GM18909 (cell line): Measurements from ENCODE around the gene FIGNL2.
"Not testable (repeated sequence)": the region's sequence is repeated elsewhere in the genome, so short reads cannot be mapped to it uniquely, and the experiment has no call there.

Experiments used
- ATAC-seq: cut with Tn5 transposase; IDR thresholded peaks from one replicate; pipeline ENCODE4 v1.9.1; 2021; ENCODE audit warnings: mild to moderate bottlenecking; ENCODE audit not compliant: unreplicated experiment, poor library complexity

The FIGNL2 gene

GRCh38 chr12:51837286-51837685, 11.2 kb downstream of the FIGNL2 start:
- no peak for ATAC-seq

DNA sequence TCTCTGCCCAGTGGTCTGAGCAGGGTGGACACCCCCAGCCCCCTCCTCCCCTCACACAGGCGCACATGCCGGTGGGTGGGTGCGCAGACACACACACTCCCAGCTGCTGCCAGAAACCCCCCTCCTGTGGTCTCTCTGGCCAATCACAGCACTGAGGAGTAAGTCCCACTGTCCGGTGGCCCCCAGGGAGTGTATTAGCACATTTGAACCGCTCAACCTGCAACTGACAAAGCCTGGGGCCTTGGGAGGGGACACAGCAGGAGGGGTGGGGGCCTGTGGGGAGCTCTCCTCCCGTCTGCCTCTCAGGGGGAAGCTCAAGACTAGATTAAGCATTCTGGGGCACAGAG, 11.7 kb downstream of the FIGNL2 start:
- no peak for ATAC-seq

DNA sequence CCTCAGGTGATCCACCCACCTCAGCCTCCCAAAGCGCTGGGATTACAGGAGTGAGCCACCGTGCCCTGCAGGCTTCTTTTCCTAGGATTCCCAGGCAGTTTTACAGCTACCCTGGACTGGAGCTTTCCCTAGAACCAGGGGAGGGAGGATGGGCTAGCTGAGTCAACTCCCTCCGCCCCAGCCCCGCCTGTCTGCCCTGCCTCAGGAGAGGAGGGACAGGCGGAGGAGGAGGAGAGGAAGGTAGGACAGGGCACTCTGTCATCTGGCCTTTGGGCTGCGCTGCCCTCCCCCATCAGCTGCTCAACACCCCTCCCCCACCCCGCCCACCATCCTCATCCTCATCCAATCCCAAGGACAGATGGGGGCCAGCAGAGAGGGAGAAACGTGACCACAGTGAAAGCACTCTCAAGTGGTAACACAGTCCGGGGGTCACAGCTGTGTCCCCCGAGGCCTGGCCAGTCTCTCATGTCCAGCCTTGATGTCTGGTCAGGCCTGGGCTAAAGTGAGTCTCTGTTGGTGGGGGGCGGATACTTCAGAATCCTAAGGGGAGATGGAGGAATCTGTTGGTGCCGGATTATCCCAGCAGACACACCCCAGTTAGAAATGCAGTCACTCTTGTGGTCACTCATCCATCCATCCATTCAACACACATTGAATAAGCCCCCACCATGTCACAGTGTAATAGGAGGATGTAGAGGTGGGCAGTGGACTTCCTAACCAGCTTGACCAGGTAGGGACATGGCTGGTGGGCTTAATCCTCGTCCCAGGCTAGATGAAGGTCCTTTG, 12.3 kb downstream of the FIGNL2 start:
- no peak for ATAC-seq

DNA sequence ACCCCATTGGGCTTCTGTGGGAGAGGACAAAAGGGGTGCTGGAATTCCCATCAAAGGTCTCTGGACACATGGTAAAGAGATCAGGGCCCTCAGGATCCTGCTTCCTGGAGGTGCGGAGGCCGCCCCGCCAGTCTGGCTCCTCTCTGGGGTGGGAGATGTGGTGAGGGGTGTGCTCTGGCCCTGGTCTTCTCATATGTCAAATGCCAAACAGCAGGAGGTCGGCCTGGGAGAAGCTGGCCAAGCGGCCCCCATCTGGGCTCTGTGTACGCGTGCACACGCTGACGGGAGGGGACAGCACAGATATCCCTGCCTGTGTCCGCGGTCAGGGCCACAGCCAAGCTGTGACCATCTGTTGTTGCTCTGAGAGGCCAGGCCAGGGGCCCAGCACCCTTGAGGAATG, 14.1 kb downstream of the FIGNL2 start:
- ATAC-seq = no peak

DNA sequence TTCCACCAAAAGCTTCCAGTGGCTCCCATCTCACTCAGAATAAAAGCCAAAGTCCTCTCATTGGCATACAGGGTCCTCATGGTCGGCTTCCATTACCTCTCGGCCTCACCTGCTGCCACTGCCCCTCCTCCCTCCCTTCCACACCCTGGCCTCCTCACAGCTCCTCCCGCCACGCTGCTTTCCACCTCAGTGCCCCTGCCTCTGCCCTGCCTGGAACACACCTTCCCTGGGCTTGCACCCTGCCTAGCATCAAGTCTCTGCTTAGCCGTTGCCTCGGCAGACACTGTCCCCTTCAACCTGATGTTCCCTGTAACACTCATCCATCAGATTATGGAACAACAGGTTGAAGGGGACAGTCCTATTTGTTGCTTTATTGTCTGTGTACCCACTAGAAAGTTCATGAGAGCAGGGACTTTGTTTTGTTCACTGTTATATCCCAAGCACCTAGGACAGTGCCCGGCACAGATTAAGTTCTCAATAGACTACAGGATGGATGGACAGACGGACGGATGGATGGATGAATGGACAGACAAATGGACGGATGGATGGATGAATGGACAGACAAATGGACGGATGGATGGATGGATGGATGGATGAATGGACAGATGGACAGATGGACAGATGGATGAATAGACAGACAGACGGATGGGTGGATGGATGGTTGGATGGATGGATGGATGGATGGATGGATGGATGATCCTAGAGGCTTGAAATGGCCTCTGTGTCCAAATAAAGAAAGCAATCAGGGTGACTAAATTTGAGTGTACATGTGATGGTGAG, 14.9 kb downstream of the FIGNL2 start:
- no peak for ATAC-seq

GRCh38 chr12:51832354-51833107, 16.0 kb downstream of the FIGNL2 start:
- no peak for ATAC-seq

GRCh38 chr12:51831817-51832216, 16.7 kb downstream of the FIGNL2 start:
- not testable (repeated sequence) for ATAC-seq

DNA sequence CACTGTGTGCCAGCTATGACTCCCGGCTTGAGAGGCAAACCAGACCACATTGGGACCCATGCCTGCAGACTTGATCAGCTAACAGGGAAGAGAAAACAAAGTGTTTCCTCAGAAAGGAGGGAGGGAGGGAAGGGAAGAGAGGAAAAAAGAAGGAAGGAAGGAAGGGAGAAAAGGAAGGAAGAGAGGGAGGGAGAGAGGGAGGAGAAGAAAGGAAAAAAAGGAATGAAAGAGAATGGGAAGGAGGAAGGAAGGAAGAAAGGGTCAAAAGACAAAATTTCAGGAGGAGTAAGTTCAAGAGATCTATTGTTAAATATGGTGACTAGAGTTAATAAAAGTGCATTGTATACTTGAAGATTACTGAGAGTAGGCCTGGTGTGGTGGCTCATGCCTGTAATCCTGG, 18.9 kb downstream of the FIGNL2 start:
- no peak for ATAC-seq

GRCh38 chr12:51829011-51829481, 19.5 kb downstream of the FIGNL2 start:
- ATAC-seq = no peak

DNA sequence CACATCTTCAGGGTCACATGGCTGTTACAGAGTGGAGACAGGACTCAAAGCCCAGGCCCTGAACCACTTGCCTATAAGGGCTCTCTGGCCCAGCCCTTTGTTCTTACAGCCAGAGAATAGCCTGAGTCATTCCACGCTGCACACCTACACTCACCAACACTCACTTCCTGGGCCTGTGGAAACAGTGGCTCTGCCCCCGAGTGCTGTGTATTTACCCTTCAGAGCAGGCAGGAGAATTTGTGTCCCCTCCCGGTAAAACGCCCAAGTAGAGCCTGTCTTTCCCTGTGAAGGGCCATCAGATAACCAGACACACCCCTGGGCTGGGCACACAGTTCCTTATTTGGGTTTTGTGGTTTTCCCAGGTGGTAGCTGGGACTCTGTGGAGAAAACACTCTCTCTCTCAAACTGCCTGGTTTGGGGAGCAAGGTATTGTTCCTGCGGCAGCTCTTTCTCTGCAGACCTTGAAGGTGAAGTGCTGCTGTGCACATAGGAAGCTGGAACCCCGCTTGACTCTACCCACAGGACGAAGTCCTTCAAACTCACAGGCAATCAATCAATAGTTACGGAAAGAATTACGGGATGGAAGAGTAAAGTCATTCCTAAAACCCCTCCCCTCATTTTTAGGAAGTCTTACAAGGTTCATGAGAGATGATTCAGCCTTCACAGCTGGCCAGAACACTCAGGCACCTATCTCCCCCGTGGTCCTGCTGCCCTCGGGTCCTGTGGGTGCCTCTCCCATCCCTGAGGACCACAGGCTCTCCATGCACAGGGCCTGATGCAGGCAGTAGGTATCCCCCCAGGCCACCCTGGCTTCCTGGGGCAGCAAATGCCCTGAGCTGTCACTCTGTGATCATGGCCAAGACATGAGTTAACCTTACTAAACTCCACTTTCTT, 20.3 kb downstream of the FIGNL2 start:
- no peak for ATAC-seq

GRCh38 chr12:51826881-51827280, 21.6 kb downstream of the FIGNL2 start:
- ATAC-seq = no peak

GRCh38 chr12:51825216-51825615, 23.3 kb downstream of the FIGNL2 start:
- ATAC-seq = no peak

DNA sequence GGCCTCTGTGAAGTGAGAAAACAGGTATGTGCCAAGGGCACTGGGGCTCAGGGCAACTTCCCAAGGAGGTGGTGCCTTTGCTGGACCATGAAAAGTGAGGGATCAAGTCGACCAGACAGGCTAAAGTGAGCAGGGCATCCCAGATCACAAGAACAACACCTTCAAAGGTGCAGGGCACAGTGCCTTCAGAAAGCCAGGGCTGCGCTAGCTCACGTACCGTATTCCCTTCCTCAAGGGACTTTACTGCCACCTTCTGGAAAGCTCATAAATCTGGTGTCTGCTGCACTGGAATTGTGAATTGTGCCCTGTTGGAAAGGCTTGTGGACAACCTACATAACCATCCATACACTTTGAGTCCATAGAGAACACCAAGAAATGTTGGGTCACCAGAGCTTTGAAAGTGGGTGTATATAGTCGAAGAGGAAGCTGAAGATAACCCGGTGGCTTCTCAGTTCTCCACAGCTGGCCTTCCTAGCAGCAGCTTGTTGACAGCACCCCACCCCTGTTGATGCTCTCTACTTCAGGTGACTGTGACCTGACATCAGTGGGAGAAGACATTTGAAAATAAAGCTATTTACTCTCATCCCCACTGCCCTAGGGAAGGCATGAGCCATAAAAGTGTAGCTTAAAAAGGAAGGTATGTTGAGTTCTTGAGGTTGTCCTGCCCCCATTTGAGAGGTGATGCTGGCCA, 24.5 kb downstream of the FIGNL2 start:
- ATAC-seq = no peak

DNA sequence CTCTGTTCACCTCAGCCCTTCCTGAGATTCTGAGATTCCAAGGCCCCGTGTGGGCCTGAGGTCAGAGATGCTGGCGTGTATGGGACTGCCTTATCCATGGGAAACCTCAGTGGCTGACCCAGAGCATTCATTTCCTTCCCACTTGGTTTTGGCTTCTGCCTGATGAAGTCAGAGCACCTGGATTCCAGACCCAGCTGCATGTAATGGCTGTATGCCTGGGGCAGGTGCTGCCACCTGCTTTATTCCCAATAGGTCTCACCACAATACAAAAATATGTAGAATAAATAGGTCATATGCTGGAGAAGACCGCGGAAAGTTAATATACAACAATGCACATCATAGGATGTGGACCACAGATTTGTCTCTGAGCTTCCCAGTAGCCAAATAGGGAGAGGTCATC, 25.6 kb downstream of the FIGNL2 start:
- no peak for ATAC-seq

- ATAC-seq = no peak
Observed at GRCh38 chr12:51822261-51822616, 26.3 kb downstream of the FIGNL2 start.

GRCh38 chr12:51821440-51822260, 26.9 kb downstream of the FIGNL2 start:
- no peak for ATAC-seq

DNA sequence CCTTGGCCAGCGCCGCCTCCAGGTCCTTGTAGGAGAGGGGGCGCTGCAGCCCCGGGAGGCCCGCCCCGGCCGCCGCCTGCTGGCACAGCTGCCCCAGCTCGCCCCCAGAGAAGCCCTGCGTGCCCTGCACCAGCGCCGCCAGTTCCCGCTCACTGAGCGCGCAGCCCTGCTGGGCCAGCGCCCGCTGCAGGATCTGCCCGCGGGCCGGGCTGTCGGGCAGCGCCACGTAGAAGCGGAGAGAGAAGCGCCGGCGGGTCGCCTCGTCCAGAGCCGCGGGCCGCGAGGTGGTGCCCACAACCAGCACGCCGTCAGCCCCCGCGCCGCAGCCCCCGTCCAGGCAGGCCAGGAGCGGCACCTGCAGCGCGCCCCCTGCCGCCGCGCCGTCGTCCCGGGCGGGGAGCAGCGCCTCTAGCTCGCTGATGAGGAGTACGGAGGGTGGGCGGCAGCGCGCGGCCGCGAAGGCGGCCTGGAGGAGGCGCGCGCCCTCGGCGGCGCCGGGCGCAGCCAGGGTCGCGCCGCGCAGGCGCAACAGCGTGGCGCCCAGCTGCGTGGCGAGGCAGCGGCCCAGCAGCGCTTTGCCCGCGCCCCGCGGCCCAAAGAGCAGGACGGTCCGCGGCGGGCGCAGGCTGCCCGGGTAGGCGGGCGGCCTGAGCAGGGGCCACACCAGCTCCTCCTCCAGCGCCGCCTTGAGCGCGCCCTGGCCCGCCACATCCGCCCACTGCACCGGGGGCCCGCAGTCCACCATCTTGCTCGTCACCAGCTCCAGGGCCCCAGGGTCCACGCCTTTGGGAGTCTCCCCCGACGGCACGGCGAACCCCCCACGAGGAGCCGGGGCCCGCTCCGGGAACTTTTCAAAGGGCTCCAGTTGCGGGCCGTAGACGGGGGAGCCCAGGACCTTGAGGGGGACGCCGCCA, 27.7 kb downstream of the FIGNL2 start:
- ATAC-seq = no peak
